ENCODE data around the gene ADAMTS13.

Gene ADAMTS13

GRCh38 chr9:133393399-133393798 is 28.8 kb upstream of the ADAMTS13 start:
- H3K4me3 ChIP-seq (ENCODE audit: low read length), result no peak overlapping the region
- no peak for TF ChIP-seq CTCF (conservative IDR thresholded peaks at IDR 0.05; ENCODE audit: low read depth, low read length)
- no peak for DNase-seq (ENCODE audit: low read depth)

DNA sequence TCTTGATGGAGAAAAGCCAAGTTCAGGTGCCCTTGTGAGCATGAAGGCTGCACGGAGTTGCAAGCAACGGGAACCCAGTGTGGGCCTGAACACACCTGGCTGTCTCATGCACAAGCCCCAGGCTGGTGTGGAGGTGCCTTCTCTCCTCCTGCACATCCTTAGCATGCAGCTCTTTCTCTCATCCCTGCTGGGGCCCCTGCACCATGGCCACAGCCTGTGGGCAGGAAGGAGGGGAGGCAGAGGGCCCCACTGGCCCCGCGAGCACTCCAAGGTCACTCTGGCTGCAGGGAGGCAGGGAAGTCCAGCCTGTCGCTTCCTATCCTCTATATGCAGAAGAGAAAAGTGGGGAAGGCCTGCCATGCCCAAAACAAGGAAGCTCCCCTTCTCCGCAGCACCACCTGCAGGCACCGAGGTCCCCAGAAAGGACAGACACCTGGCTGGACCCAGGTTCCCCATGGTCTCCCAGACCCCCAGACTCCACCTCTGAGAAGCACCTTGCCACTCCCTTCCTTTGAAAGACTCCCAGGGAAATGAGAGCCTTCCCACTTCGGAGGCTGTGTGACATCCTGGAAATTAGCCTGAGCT is 27.4 kb upstream of the ADAMTS13 start:
- no peak for TF ChIP-seq CTCF (conservative IDR thresholded peaks at IDR 0.05; ENCODE audit: low read depth, low read length)
- no peak for DNase-seq (ENCODE audit: low read depth)
- H3K4me3 ChIP-seq (ENCODE audit: low read length), result no peak overlapping the region

DNA sequence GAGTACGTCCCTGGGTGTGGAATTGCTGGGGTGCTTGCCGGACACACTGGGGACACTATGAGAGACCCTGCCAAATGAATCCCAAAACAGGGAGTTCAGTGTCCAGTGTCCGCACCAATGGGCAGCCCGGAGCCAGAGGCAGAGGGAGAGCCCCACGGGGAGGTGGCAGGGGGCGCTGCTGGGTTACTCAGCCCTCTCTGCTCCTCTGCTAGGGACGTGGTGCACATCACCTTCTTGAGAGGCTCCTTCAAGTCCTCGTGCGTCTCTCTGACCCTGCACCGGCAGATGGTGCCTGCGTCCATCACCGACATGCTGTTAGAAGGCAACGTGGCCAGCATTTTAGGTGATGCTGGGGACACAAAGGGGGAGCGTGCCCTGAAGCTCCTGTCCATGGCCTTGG is 25.2 kb upstream of the ADAMTS13 start:
- peak; percentile 54 for TF ChIP-seq CTCF (conservative IDR thresholded peaks at IDR 0.05; ENCODE audit: low read depth, low read length)
- no peak for DNase-seq (ENCODE audit: low read depth)
- no peak overlapping the region for H3K4me3 ChIP-seq (ENCODE audit: low read length)

DNA sequence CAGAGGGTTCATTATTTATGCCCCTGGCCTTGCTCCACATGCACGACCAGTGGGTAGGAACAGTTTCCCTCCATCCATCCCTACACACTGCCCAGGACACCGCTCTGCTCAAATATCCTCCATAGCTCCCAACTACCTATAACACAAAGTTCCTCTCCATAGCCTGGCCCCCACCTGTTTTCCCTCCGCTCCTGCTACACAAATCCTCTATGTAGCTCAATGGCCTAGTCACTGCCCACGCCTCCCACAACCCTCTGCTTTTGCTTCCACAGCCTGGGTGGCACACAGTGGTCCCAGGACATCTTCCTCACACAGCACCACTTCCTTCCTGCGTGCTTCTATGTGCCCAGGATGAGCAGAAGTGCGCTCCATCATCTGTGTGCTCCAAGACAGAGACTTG is 24.8 kb upstream of the ADAMTS13 start:
- no peak overlapping the region for H3K4me3 ChIP-seq (ENCODE audit: low read length)

DNA sequence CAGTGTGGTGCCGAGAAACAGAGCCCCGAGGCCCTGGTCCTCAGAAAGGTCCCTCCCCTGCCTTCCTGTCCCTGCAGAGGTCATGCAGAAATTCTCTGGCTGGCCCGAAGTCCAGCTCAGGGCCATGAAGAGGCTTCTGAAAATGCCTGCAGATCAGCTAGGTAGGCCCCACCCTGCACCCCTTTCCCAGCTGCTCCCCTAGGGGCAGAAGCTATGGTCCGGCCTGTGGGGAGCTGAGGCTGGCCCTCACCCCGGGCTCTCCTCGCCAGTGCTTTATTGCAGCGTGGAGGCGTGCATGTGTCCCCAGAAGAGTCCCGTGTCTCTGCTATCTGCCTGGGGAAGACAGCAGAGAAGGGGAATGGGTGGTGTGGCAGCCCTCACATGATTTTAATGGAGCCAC is 24.3 kb upstream of the ADAMTS13 start:
- no peak for TF ChIP-seq CTCF (conservative IDR thresholded peaks at IDR 0.05; ENCODE audit: low read depth, low read length)
- no peak for DNase-seq (ENCODE audit: low read depth)
- no peak overlapping the region for H3K4me3 ChIP-seq (ENCODE audit: low read length)

More for the DNA sequence above, 24.8 kb upstream of the ADAMTS13 start:
- no peak for TF ChIP-seq CTCF (conservative IDR thresholded peaks at IDR 0.05; ENCODE audit: low read depth, low read length)
- DNase-seq (ENCODE audit: low read depth), result no peak

GRCh38 chr9:133400292-133400691 is 21.9 kb upstream of the ADAMTS13 start:
- H3K4me3 ChIP-seq (ENCODE audit: low read length), result no peak overlapping the region
- DNase-seq (ENCODE audit: low read depth), result no peak
- TF ChIP-seq CTCF (conservative IDR thresholded peaks at IDR 0.05; ENCODE audit: low read depth, low read length), result no peak

- TF ChIP-seq CTCF (conservative IDR thresholded peaks at IDR 0.05; ENCODE audit: low read depth, low read length), result no peak
- H3K4me3 ChIP-seq (ENCODE audit: low read length), result no peak overlapping the region
- no peak for DNase-seq (ENCODE audit: low read depth)
Measured at GRCh38 chr9:133401588-133401987, 20.6 kb upstream of the ADAMTS13 start.

Measured in retinal pigment epithelial cell (primary cell).